Muscle of arm (tissue), 12 donors: ENCODE measurements around the gene GGNBP2. TPM values are rescaled to one million over a fixed set of nuclear protein-coding genes. Genes with fewer than 3 reads are reported as not detected.

Experiments used
- DNase-seq: peaks from one replicate; pipeline ENCODE4 v3.0.0-alpha.2; 2013
- polyA plus RNA-seq, 12 donors: library from polyadenylated mRNA; unstranded; fragments of 120-200 nt; gene quantifications; one replicate each; pipeline ENCODE4 v1.2.1, GENCODE V29; 2013; ENCODE audit not compliant: insufficient read length in 12 of 12

GGNBP2 gene
- polyA plus RNA-seq, 12 donors: 47.7 to 91.0 (median 64.3) TPM; not detected in 1

- DNase-seq: no peak
Observed at GRCh38 chr17:36546418-36547093, 1.8 kb downstream of the GGNBP2 start.

GRCh38 chr17:36547776-36548175 is 3.1 kb downstream of the GGNBP2 start:
- no peak for DNase-seq

- DNase-seq: no peak
Observed at GRCh38 chr17:36550491-36551417, 6.0 kb downstream of the GGNBP2 start.

GRCh38 chr17:36553459-36553858 is 8.7 kb downstream of the GGNBP2 start:
- no peak for DNase-seq

- DNase-seq: no peak
Observed at GRCh38 chr17:36566081-36566480, 21.4 kb downstream of the GGNBP2 start.

- no peak for DNase-seq
Observed at GRCh38 chr17:36575028-36575427, 30.3 kb downstream of the GGNBP2 start.

- DNase-seq: no peak
Observed at GRCh38 chr17:36576793-36577192, 32.1 kb downstream of the GGNBP2 start.

GRCh38 chr17:36578671-36579070 is 34.0 kb downstream of the GGNBP2 start:
- no peak for DNase-seq

- DNase-seq: no peak
Observed at GRCh38 chr17:36583787-36584186, 39.1 kb downstream of the GGNBP2 start.

- DNase-seq: no peak
Observed at GRCh38 chr17:36586138-36586537, 41.4 kb downstream of the GGNBP2 start.

GRCh38 chr17:36590082-36590481 is 45.4 kb downstream of the GGNBP2 start:
- no peak for DNase-seq

- DNase-seq: peak; percentile 61
Observed at GRCh38 chr17:36591434-36592315, 47.0 kb downstream of the GGNBP2 start, which contains the start of gene DHRS11. TSS of gene DHRS11 (plus strand) at chr17:36591879. CDS start at chr17:36592010, 131 bp downstream.

- no peak for DNase-seq
Observed at GRCh38 chr17:36592316-36592715, 47.6 kb downstream of the GGNBP2 start.

- DNase-seq: no peak
Observed at GRCh38 chr17:36592716-36593321, 48.1 kb downstream of the GGNBP2 start.

GRCh38 chr17:36593656-36594316 is 49.1 kb downstream of the GGNBP2 start:
- DNase-seq: no peak

- DNase-seq: no peak
Observed at GRCh38 chr17:36594626-36595401, 50.1 kb downstream of the GGNBP2 start.

GRCh38 chr17:36597226-36597625 is 52.5 kb downstream of the GGNBP2 start:
- no peak for DNase-seq

GRCh38 chr17:36597866-36598777 is 53.4 kb downstream of the GGNBP2 start:
- no peak for DNase-seq

- no peak for DNase-seq
Observed at GRCh38 chr17:36598951-36599401, 54.3 kb downstream of the GGNBP2 start.
